HepG2 (cell line): Measurements from ENCODE around the gene STOML1.

Experiments used
- CTCF ChIP-seq: sonication (generic); formaldehyde crosslinking; IDR thresholded peaks from 2 replicates; pipeline ENCODE4 v1.5.0; 2020; ENCODE audit warnings: mild to moderate bottlenecking, missing genetic modification reagents, moderate library complexity
- NCOA1 ChIP-seq: sonication (generic); formaldehyde crosslinking; IDR thresholded peaks from 2 replicates; pipeline ENCODE4 v1.9.0; 2021; ENCODE audit warnings: missing genetic modification reagents
- POLR2A ChIP-seq, 2 experiments: IDR thresholded peaks; 2 replicates each; pipeline ENCODE4 v1.6.1; 2011; ENCODE audit warnings: low read depth in 2 of 2, low read length in 2 of 2, mild to moderate bottlenecking in 1 of 2, moderate library complexity in 1 of 2; ENCODE audit not compliant: insufficient read depth in 1 of 2
- PTBP1 ChIP-seq: fragments of 200-400 bp; formaldehyde crosslinking; IDR thresholded peaks from 2 replicates; pipeline ENCODE4 v1.6.1; 2018; ENCODE audit warnings: low read length, low read depth; ENCODE audit not compliant: poor library complexity, severe bottlenecking
- RBFOX2 ChIP-seq: fragments of 200-400 bp; formaldehyde crosslinking; IDR thresholded peaks from 2 replicates; pipeline ENCODE4 v1.6.1; 2017; ENCODE audit warnings: low read depth, mild to moderate bottlenecking, low read length
- SMARCC2 ChIP-seq: fragments of 450-650 bp; IDR thresholded peaks from 2 replicates; pipeline ENCODE4 v1.6.1; 2017; ENCODE audit warnings: antibody characterized with exemption, mild to moderate bottlenecking
- ZFP82 ChIP-seq: sonication (generic); formaldehyde crosslinking; IDR thresholded peaks from 2 replicates; pipeline ENCODE4 v1.5.1; 2020; ENCODE audit warnings: mild to moderate bottlenecking, missing genetic modification reagents, borderline replicate concordance
- ZNF790 ChIP-seq: sonication (generic); formaldehyde crosslinking; IDR thresholded peaks from 2 replicates; pipeline ENCODE4 v1.8.0; 2022; ENCODE audit warnings: missing genetic modification reagents, mild to moderate bottlenecking, borderline replicate concordance
- TF ChIP-seq, protein P1 (sequence below), 2 experiments: sonication (generic) in 1 of 2; formaldehyde crosslinking in 1 of 2; IDR thresholded peaks; 2 replicates each; pipeline versions ENCODE4 v1.4.0 to v1.6.1; 2018 to 2020; ENCODE audit warnings: missing genetic modification reagents in 2 of 2, borderline replicate concordance in 1 of 2, low read depth in 1 of 2, mild to moderate bottlenecking in 1 of 2, missing biosample characterization in 1 of 2
- TF ChIP-seq, protein P2 (sequence below): sonication (generic); formaldehyde crosslinking; IDR thresholded peaks from 2 replicates; pipeline ENCODE4 v1.5.1; 2020; ENCODE audit warnings: missing genetic modification reagents, mild to moderate bottlenecking, borderline replicate concordance
- TF ChIP-seq, protein P3 (sequence below): sonication (generic); formaldehyde crosslinking; IDR thresholded peaks from 2 replicates; pipeline ENCODE4 v1.5.0; 2020; ENCODE audit warnings: mild to moderate bottlenecking, missing genetic modification reagents

- no peak for TF ChIP-seq ZFP82 (CRISPR knock-in tag)
- TF ChIP-seq POLR2A (IDR thresholded peaks at IDR 0.05; ENCODE audit: insufficient read depth in 1 of 2, low read depth in 2 of 2, low read length in 2 of 2) = no peak
- TF ChIP-seq CTCF (CRISPR knock-in tag) = no peak
- no peak for TF ChIP-seq SMARCC2
- TF ChIP-seq RBFOX2 = no peak
- no peak for TF ChIP-seq ZNF790 (CRISPR knock-in tag)
- TF ChIP-seq, protein P1, sequence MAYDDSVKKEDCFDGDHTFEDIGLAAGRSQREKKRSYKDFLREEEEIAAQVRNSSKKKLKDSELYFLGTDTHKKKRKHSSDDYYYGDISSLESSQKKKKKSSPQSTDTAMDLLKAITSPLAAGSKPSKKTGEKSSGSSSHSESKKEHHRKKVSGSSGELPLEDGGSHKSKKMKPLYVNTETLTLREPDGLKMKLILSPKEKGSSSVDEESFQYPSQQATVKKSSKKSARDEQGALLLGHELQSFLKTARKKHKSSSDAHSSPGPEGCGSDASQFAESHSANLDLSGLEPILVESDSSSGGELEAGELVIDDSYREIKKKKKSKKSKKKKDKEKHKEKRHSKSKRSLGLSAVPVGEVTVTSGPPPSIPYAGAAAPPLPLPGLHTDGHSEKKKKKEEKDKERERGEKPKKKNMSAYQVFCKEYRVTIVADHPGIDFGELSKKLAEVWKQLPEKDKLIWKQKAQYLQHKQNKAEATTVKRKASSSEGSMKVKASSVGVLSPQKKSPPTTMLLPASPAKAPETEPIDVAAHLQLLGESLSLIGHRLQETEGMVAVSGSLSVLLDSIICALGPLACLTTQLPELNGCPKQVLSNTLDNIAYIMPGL (CRISPR knock-in tag; IDR thresholded peaks at IDR 0.05; ENCODE audit: borderline replicate concordance in 1 of 2, low read depth in 1 of 2) = no peak
- TF ChIP-seq PTBP1 = no peak
- TF ChIP-seq, protein P2, sequence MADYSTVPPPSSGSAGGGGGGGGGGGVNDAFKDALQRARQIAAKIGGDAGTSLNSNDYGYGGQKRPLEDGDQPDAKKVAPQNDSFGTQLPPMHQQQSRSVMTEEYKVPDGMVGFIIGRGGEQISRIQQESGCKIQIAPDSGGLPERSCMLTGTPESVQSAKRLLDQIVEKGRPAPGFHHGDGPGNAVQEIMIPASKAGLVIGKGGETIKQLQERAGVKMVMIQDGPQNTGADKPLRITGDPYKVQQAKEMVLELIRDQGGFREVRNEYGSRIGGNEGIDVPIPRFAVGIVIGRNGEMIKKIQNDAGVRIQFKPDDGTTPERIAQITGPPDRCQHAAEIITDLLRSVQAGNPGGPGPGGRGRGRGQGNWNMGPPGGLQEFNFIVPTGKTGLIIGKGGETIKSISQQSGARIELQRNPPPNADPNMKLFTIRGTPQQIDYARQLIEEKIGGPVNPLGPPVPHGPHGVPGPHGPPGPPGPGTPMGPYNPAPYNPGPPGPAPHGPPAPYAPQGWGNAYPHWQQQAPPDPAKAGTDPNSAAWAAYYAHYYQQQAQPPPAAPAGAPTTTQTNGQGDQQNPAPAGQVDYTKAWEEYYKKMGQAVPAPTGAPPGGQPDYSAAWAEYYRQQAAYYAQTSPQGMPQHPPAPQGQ (CRISPR knock-in tag) = no peak
- TF ChIP-seq, protein P3, sequence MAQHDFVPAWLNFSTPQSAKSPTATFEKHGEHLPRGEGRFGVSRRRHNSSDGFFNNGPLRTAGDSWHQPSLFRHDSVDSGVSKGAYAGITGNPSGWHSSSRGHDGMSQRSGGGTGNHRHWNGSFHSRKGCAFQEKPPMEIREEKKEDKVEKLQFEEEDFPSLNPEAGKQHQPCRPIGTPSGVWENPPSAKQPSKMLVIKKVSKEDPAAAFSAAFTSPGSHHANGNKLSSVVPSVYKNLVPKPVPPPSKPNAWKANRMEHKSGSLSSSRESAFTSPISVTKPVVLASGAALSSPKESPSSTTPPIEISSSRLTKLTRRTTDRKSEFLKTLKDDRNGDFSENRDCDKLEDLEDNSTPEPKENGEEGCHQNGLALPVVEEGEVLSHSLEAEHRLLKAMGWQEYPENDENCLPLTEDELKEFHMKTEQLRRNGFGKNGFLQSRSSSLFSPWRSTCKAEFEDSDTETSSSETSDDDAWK (CRISPR knock-in tag) = no peak
- TF ChIP-seq NCOA1 = no peak
Measured at GRCh38 chr15:73981761-73982221, 10.3 kb downstream of the STOML1 start.
